ENCODE results near the gene NADK.

NADK gene

GRCh38 chr1:1777950-1778662 is at the start of gene NADK:
TSS of gene NADK (minus strand) at chr1:1778470. CDS start at chr1:1765406, 13,064 bp downstream.
- DNase-seq (ENCODE audit: low read depth): no peak

GRCh38 chr1:1827089-1827848 is 49.0 kb upstream of the NADK start:
- no peak for DNase-seq (ENCODE audit: low read depth)

DNA sequence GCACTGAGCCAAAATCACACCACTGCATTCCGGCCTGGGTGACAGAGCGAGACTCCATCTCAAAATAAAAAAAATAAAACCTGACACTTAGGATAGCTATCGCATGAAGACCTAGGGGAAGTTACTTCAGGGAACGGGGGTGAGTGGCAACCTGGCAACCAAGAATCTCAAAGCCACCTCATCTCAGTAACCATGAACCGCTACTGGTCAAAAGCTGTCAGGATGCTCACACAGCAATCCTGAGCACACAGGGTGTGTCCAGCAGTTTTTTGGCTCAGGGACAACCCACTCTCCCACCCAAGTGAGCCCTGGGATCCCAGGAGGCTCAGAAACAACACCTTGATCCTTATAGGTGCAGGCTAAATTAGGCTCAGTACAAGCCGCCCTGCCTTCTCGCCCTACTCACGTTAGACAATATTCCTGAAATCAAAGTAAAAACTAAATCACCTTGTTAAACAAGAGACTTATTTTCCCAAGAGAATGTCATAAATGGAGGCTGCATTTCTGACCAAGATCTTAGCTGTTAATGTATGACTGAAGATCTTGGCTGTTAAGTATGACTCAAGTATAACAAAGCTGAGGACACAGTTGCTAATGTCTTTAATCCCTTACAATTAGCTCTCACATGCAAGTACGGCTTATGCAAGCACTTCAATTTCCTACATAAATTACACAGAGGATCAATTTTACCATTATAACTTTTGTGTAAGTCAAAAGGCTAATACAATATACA is 48.3 kb upstream of the NADK start:
- no peak for DNase-seq (ENCODE audit: low read depth)

GRCh38 chr1:1825217-1825616 is 46.9 kb upstream of the NADK start:
- DNase-seq (ENCODE audit: low read depth): no peak

DNA sequence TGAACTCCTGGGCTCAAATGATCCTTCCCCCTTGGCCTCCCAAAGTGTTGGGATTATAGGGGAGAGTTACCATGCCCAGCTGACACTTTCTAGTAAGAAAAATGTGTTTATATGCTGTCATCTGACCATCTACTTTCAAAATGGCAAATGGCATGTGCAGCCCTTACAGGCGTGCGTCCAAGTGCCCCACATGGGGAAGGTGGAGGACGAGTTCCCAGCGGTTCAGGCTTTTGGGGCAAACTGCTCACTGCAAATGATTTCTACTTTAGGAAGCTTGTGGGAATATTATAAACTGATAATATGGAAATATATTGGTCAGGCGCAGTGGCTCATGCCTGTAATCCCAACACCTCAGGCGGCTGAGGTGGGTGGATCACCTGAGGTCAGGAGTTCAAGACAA is 41.5 kb upstream of the NADK start:
- DNase-seq (ENCODE audit: low read depth): no peak

DNA sequence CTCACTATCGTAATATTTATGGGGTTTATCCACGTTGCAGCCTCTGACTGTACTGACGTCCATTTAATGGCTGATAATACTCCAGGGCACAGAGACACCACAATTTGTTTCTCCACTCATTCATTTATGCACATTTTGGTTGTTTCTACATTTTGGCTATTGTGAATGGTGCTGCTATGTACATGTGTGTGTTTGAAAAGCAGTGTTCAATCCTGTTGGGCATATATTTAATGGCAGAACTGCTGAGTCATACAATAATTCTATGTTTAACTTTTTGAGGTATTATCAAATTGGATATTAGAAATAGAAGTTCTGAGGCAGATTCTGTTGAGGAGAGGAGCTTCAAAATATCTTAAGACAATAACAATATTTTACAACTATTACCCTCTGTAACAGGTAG is 39.0 kb upstream of the NADK start:
- no peak for DNase-seq (ENCODE audit: low read depth)

GRCh38 chr1:1815606-1816281 is 37.5 kb upstream of the NADK start:
- no peak for DNase-seq (ENCODE audit: low read depth)

DNA sequence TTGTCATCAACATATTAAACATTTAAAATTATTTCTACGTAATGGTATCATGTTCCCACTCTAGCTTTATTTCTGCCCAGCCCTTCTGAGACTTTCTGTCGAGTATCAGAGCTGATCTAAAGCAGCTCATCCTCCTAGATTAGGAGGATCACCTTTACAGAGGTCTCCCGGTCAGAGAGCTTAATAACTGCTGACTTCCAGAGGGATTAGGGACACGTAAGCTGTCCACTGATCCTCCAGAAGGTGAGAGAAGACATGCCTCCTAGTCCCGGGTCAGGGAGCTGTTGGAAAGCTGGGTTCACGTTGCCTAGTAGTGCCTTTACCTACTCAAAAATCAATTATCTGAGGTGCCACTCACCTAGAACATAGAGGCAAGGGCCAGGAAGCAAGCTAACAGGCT is 31.2 kb upstream of the NADK start:
- DNase-seq (ENCODE audit: low read depth): no peak

- no peak for DNase-seq (ENCODE audit: low read depth)
These were observed 29.9 kb upstream of the NADK start for GRCh38 chr1:1808206-1808605.

GRCh38 chr1:1806890-1807289 is 28.6 kb upstream of the NADK start:
- no peak for DNase-seq (ENCODE audit: low read depth)

DNA sequence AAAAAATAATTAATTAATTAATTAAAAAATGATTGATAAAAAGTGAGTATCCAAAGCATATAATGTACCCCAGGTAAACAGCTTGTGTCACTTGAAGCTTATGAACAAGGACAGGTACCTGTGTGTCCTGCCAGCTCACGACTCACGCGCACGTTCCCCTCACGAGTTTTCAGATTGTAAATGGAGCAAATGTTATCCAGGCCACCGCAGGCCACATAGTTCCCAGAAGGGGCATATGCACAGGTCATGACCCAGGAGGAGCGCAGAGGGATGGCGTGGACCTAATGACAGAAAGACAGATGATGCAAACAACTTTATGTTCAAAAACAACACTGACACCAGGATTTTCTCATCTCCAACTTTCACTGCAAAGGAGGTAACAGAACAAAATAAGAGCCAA is 26.0 kb upstream of the NADK start:
- no peak for DNase-seq (ENCODE audit: low read depth)

GRCh38 chr1:1802871-1803270 is 24.6 kb upstream of the NADK start:
- no peak for DNase-seq (ENCODE audit: low read depth)

GRCh38 chr1:1799716-1800115 is 21.4 kb upstream of the NADK start:
- DNase-seq (ENCODE audit: low read depth): no peak

GRCh38 chr1:1797731-1798341 is 19.6 kb upstream of the NADK start:
- DNase-seq (ENCODE audit: low read depth): no peak

GRCh38 chr1:1796466-1796865 is 18.2 kb upstream of the NADK start:
- no peak for DNase-seq (ENCODE audit: low read depth)

- no peak for DNase-seq (ENCODE audit: low read depth)
These were observed 16.7 kb upstream of the NADK start for GRCh38 chr1:1794999-1795398.

DNA sequence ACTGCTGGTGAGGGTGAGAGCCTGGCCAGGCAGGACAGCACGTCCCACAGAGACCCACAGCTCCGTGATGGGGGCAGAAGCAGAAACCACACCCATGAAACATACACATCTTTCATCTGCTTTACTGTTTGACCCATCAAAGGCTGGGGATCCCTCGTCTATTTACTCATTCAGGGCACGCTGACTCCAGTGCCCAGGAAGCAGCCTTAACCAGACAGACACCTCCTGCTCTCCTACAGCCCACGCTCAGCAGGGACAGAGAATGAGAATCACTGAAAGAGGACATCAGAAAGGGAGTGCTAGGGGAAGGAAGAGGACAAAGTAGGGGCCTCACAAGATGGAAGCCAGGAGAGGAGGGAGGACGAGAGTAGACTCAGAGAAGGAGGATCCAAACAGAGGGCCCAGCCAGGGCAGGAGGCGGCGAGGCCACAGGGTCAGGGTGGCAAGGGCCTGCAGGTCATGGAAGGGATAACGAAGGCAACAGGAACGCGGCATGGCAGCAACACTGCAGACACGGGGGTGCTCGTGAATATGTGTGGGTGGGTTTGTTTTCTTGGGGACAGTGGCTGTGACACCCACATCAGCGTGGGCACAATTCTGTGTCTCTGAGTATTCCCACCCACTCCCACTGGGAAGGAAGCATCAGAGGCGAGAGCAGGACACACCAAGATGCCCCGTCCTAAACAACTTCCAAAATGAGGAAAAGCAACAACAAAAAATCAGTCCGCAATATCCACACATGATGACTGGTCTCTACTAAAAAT is 15.4 kb upstream of the NADK start:
- DNase-seq (ENCODE audit: low read depth): no peak

- no peak for DNase-seq (ENCODE audit: low read depth)
These were observed 10.6 kb upstream of the NADK start for GRCh38 chr1:1788646-1789431.

GRCh38 chr1:1788136-1788535 is 9.9 kb upstream of the NADK start:
- no peak for DNase-seq (ENCODE audit: low read depth)

GRCh38 chr1:1786836-1787605 is 8.8 kb upstream of the NADK start:
- DNase-seq (ENCODE audit: low read depth): no peak

Data from HS-5 (cell line).